ENCODE measurements around the gene SURF1.

- TF ChIP-seq EZH2 (IDR thresholded peaks at IDR 0.05; ENCODE audit: borderline replicate concordance, insufficient read depth, low read depth, low read length, poor library complexity, severe bottlenecking) (no peak), CTCF (IDR thresholded peaks at IDR 0.05) (no peak)
These were observed 10.1 kb downstream of the SURF1 start for GRCh38 chr9:133346021-133346785.

Measured in B cell (primary cell).